Suprapubic skin (tissue), 4 donors: ENCODE data around the gene PSTPIP2. TPM values are rescaled to one million over a fixed set of nuclear protein-coding genes. Genes with fewer than 3 reads are reported as not detected.

Experiments
- DNase-seq, 2 donors: peaks; one replicate each; pipeline ENCODE4 v3.0.0-alpha.2; 2019; ENCODE audit warnings: low spot score in 2 of 2
- H3K27ac ChIP-seq: fragments of 200-600 bp; sonication (generic); one replicate; pipeline ENCODE4 v1.5.1; 2019
- H3K27me3 ChIP-seq: fragments of 200-600 bp; sonication (generic); one replicate; pipeline ENCODE4 v1.5.1; 2019
- H3K36me3 ChIP-seq: fragments of 200-600 bp; sonication (generic); one replicate; pipeline ENCODE4 v1.5.1; 2019
- H3K4me1 ChIP-seq: fragments of 200-600 bp; sonication (generic); one replicate; pipeline ENCODE4 v1.5.1; 2019
- H3K4me3 ChIP-seq: fragments of 200-600 bp; sonication (generic); one replicate; pipeline ENCODE4 v1.5.1; 2019; ENCODE audit warnings: mild to moderate bottlenecking
- H3K9me3 ChIP-seq: fragments of 200-600 bp; sonication (generic); one replicate; pipeline ENCODE4 v1.5.1; 2019
- CTCF ChIP-seq, 2 donors: fragments of 200-600 bp in 1 of 2; fragments of 450-650 bp in 1 of 2; sonication (generic) in 1 of 2; IDR thresholded peaks; one replicate each; pipeline ENCODE4 v1.5.1; 2016 to 2019; ENCODE audit warnings: antibody characterized with exemption in 2 of 2, mild to moderate bottlenecking in 1 of 2, moderate library complexity in 1 of 2
- EP300 ChIP-seq: sonication (generic); formaldehyde crosslinking; IDR thresholded peaks from one replicate; pipeline ENCODE4 v1.6.1; 2017; ENCODE audit warnings: antibody characterized with exemption
- POLR2A ChIP-seq, 2 donors: fragments of 450-650 bp; IDR thresholded peaks; one replicate each; pipeline ENCODE4 v1.6.1; 2017; ENCODE audit warnings: antibody characterized with exemption in 2 of 2, mild to moderate bottlenecking in 2 of 2, moderate library complexity in 2 of 2
- POLR2AphosphoS5 ChIP-seq, 3 donors: sonication (generic); formaldehyde crosslinking; IDR thresholded peaks; one replicate each; pipeline ENCODE4 v1.6.1; 2017; ENCODE audit warnings: antibody characterized with exemption in 3 of 3
- WGBS: methylation state at CpG from one replicate; pipeline ENCODE4 v1.1.5; 2018; 5-methylcytosine and 5-hydroxymethylcytosine counted together
- total RNA-seq, 4 donors: library from RNA; depleted of rRNA; stranded (reverse); fragments of >200 nt; gene quantifications; one replicate each; pipeline ENCODE4 v1.1.0, GENCODE V29; 2016

PSTPIP2 gene
- total RNA-seq, 4 donors from 2014 or later = 7.5 to 33.6 (median 16.0) TPM

DNA sequence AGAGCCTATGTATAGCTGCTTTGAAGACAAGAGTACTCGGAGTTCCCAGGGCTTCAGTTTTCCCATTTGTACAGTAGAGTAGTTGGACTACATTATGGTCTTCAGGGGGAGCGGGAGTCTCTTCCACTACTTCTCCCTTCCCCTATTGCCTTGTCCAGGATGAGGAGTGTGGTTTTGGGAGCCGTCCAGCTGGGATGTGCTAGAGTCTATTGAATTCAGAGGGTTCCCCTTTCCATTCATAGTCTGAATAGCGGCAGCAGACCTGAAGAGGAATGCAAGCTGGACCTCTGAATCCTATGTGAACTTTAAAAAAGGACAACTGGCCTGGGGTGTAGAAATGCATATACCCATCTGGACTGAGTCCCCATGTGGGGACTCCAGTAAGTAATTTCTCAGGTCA lies 61.4 kb downstream of the PSTPIP2 start:
- Histone ChIP-seq H3K36me3 (peaks cover 28% of the 10 kb centered on the region), H3K27ac (no peak overlapping the region), H3K9me3 (no peaks in the 10 kb centered on the region), H3K4me3 (no peak overlapping the region), H3K27me3 (no peaks in the 10 kb centered on the region), H3K4me1 (no peaks in the 10 kb centered on the region)
- TF ChIP-seq EP300 = no peak
- WGBS = 90% methylated on average over 4 of the region's 4 CpGs
- no peak for DNase-seq

GRCh38 chr18:46010050-46010449 lies 62.0 kb downstream of the PSTPIP2 start:
- no peaks in the 10 kb centered on the region for H3K27me3 ChIP-seq
- no peak for DNase-seq
- H3K36me3 ChIP-seq = peaks cover 22% of the 10 kb centered on the region
- no peak overlapping the region for H3K4me3 ChIP-seq
- WGBS = 92% methylated on average over 4 of the region's 4 CpGs
- no peaks in the 10 kb centered on the region for H3K4me1 ChIP-seq
- no peak overlapping the region for H3K27ac ChIP-seq
- no peaks in the 10 kb centered on the region for H3K9me3 ChIP-seq
- no peak for TF ChIP-seq POLR2A (IDR thresholded peaks at IDR 0.05)
- no peak for TF ChIP-seq POLR2AphosphoS5 (IDR thresholded peaks at IDR 0.05)
- TF ChIP-seq EP300 = no peak
- TF ChIP-seq CTCF (IDR thresholded peaks at IDR 0.05) = no peak

DNA sequence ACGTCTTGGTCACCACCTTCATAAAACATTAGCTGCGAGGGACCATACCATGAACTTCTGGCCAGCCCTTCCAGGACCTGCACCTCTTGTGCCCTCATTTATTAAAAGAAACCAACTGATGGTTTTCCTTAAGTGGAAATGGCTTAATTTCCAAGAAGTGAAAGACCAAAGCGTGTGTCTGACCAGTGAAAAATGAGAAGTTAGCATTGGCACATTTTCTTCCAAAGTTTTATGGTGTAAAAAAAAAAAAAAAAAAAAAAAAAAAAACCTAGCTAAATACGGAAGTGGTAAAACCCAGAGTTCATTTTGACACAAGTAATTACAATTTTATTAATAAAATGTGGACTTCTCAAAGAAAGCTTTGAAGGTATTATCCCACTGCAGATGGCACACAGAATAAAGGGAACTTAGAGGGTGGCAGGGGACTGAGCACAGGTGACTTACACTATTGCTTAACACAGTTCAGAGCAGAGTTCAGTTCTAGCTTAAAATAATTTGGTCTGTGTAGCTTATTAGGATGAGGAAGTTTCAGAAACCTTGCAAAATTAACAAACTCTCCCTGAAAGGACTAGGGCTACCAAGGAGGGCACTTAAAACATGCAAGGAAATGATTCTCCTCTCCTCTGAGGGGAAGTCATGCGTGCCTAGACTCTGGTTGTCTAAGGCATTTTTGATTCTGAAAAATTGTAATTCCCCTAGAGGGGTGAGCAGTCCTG lies 62.8 kb downstream of the PSTPIP2 start:
- TF ChIP-seq CTCF (IDR thresholded peaks at IDR 0.05) (no peak), POLR2A (IDR thresholded peaks at IDR 0.05) (no peak), EP300 (no peak), POLR2AphosphoS5 (IDR thresholded peaks at IDR 0.05) (no peak)
- Histone ChIP-seq H3K36me3 (peaks cover 19% of the 10 kb centered on the region), H3K9me3 (no peaks in the 10 kb centered on the region), H3K4me3 (no peak overlapping the region), H3K4me1 (no peaks in the 10 kb centered on the region), H3K27me3 (no peaks in the 10 kb centered on the region), H3K27ac (no peak overlapping the region)
- no peak for DNase-seq
- 91% methylated on average over 5 of the region's 5 CpGs for WGBS

GRCh38 chr18:46008531-46008930 lies 63.5 kb downstream of the PSTPIP2 start:
- Histone ChIP-seq H3K36me3 (peaks cover 19% of the 10 kb centered on the region), H3K27ac (no peak overlapping the region), H3K9me3 (no peaks in the 10 kb centered on the region), H3K4me1 (no peaks in the 10 kb centered on the region), H3K27me3 (no peaks in the 10 kb centered on the region), H3K4me3 (no peak overlapping the region)
- DNase-seq = no peak
- 96% methylated on average over 6 of the region's 8 CpGs for WGBS
- TF ChIP-seq POLR2A (IDR thresholded peaks at IDR 0.05) = no peak

GRCh38 chr18:46007165-46007564 lies 64.9 kb downstream of the PSTPIP2 start:
- no peak for DNase-seq
- TF ChIP-seq CTCF (IDR thresholded peaks at IDR 0.05) (no peak), POLR2AphosphoS5 (IDR thresholded peaks at IDR 0.05) (no peak), POLR2A (IDR thresholded peaks at IDR 0.05) (no peak), EP300 (no peak)

DNA sequence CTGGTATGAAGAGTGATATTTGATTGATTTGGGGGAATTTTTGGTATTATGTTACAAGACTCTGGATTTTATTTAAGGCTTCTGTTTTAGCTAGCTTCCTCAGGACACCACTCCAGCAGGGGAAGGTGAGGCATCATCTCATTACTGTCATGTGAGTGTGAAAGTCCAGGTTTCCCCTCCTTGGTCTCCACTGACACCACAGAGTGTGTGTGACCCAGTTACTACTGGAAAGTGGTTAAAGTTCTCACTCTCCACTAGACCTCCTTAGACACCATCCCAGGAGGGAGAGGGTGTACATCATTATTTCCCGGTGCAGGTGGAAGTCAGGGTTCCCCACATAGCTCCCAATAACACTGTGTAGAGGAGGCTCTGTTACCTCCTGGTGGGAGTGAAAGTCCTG lies 69.1 kb downstream of the PSTPIP2 start:
- no peak for DNase-seq
- Histone ChIP-seq H3K27ac (no peak overlapping the region), H3K36me3 (peaks cover 7% of the 10 kb centered on the region), H3K4me3 (no peak overlapping the region), H3K4me1 (no peaks in the 10 kb centered on the region), H3K9me3 (no peaks in the 10 kb centered on the region), H3K27me3 (no peaks in the 10 kb centered on the region)
- WGBS = 90% methylated on average over 1 of the region's 1 CpG
- TF ChIP-seq POLR2A (IDR thresholded peaks at IDR 0.05) (no peak), CTCF (IDR thresholded peaks at IDR 0.05) (no peak), POLR2AphosphoS5 (IDR thresholded peaks at IDR 0.05) (no peak), EP300 (no peak)

More at GRCh38 chr18:46007165-46007564, 64.9 kb downstream of the PSTPIP2 start:
- Histone ChIP-seq H3K4me1 (no peaks in the 10 kb centered on the region), H3K36me3 (peaks cover 22% of the 10 kb centered on the region), H3K27ac (no peak overlapping the region), H3K4me3 (no peak overlapping the region), H3K27me3 (no peaks in the 10 kb centered on the region), H3K9me3 (no peaks in the 10 kb centered on the region)
- WGBS = 88% methylated on average over 5 of the region's 5 CpGs
